HG03060 (cell line): ENCODE data around the gene CFL1.
A peak's percentile ranks its signal among the peaks of the same experiment; 100 is the strongest.
"Not testable (repeated sequence)": the region's sequence is repeated elsewhere in the genome, so short reads cannot be mapped to it uniquely, and the experiment has no call there.

ENCODE experiments used
- ATAC-seq: cut with Tn5 transposase; IDR thresholded peaks from one replicate; pipeline ENCODE4 v1.9.1; 2021; ENCODE audit warnings: low read depth, moderate number of reproducible peaks; ENCODE audit not compliant: unreplicated experiment

Gene CFL1

DNA sequence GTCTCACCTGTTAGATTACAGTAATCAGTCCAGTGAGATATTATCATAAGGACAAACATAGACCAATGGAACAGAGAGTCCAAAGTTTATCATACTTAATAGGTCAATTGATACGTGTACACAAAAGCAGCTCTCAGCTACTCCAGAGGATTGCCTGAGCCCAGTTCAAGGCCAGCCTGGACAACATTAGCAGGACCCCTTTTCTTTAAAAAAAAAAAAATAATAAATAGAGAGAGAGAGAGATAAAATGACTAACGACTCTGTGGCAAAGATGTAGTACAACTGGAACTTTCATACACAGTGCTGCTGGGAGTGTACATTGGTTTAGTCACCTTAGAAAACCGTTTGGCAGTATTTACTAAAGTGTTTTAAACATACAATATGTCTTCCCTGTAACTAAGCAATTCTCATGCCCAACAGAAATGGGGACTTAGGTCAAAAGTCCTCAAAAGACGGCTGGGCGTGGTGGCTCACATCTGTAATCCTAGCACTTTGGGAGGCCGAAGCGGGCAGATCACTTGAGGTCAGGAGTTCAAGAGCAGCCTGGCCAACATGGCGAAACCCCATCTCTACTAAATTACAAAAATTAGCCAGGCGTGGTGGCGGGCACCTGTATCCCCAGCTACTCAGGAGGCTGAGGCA is 13.6 kb downstream of the CFL1 start:
- no peak for ATAC-seq

- ATAC-seq: no peak
Measured at GRCh38 chr11:65843811-65844210, 14.2 kb downstream of the CFL1 start.

GRCh38 chr11:65842144-65842543 is 15.8 kb downstream of the CFL1 start:
- ATAC-seq: no peak

- no peak for ATAC-seq
Measured at GRCh38 chr11:65834202-65834601, 23.8 kb downstream of the CFL1 start.

GRCh38 chr11:65833297-65834030 is 24.5 kb downstream of the CFL1 start, which contains the start of gene SNX32:
Gene SNX32, plus strand, starts transcription at chr11:65833963. Its CDS starts 103 bp downstream, at chr11:65834066.
- ATAC-seq: no peak

GRCh38 chr11:65832231-65832630 is 25.7 kb downstream of the CFL1 start:
- ATAC-seq: not testable (repeated sequence)

DNA sequence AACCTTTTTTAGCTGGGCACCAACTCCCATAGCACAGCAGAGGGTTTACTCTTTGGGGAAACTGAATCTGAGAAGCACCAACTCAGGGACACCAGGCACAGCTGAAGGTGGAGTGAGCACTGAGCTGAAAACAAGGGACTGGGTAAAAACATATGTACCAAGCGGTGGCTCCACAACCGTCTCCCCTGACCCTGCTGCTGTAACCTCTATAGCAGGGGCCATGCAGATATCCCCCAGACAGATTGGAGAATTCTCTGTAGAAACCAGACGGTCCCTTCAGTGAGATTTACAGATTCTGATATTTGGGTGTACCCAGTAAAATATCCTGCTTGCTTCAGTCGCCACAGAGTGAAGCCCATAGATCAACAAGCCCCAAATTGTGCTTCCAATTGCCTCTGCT is 28.5 kb downstream of the CFL1 start:
- no peak for ATAC-seq

DNA sequence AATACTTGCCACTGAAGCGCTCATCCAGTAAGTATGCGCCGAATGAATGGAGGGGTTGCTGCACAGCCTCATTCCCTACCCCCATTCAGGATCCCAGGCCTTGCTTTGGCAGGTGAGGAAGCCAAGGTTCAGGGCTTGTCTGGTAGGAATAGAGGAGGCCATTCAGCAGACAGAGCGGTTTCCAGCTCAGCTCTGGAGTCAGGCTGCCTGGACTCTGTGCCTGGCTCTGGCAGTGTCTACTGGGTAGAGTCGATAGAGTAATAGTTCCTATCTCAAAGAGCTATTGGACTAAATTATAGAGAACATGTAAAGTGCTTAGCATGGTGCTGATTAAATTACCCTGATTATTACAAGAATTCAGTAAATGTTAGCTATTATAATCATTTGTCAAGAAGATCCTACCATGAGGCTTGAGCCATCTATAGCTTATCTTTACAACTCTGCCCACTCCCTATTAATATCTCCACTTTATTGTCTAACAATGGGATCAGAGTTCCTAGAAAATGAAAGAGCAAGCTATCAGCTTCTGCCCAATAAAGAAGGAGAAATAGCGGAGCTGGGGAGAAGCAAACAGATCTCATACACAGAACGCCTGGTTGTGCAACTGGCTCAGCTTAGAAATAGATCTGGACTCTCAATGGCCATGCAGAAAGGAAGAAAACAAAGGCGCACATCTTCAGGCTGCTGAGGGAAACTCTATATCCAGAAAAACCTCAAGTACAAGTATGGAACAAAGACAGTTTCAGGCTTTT is 30.8 kb downstream of the CFL1 start:
- no peak for ATAC-seq

- no peak for ATAC-seq
Measured at GRCh38 chr11:65822776-65823528, 35.0 kb downstream of the CFL1 start.

GRCh38 chr11:65821107-65821506 is 36.9 kb downstream of the CFL1 start:
- ATAC-seq: no peak

GRCh38 chr11:65817835-65818680 is 39.9 kb downstream of the CFL1 start:
- peak; percentile 47 for ATAC-seq

DNA sequence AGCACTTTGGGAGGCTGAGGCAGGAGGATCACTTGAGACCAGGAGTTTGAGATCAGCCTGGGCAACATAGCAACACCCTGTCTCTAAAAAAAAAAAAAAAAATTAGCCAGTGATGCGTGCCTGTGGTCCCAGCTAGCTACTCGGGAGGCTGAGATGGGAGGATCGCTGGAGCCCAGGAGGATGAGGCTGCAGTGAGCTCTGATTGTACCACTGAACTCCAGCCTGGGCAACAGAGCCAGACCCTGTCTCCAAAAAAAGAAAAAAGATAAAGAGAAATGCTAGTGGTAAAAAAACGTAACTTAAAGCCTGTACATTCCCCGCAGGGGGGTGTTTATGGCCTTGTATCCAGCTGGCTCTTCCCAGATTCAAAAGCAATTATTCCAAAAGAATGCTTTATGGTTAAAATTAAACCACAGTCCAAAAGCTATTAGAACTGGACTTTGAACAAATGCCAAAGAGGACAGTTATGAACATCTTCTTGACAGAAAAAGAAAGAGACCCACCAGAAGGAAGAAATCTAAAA is 40.6 kb downstream of the CFL1 start:
- no peak for ATAC-seq

- ATAC-seq: no peak
Measured at GRCh38 chr11:65816696-65817095, 41.3 kb downstream of the CFL1 start.

DNA sequence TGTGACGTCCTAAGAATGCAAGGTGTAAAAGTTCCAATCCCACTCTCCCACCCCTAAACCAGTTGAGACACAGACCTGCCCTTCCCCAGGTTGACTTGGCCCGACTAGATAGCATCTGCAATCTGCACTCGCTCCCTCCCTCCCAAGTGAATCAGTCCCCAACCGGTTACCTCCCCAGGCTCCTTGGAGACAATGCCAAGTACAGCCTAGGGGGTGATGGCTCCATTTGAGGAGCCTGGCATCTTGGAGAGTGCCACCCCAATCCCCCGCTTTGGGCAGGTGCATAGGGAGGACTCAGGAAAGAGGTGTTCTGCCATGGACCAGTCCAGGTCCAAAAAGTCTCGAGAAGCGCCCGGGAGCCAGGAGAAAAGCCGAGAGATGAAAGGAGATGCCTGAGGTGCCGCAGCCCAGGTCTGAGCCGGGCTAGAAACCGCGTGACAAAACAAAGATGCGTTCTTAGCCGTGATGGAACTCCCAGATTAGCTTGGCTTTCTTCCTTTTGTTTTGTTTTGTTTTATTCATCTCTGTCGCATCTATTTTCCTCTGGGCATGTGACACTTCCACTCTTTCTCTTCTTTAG is 42.9 kb downstream of the CFL1 start:
- no peak for ATAC-seq

DNA sequence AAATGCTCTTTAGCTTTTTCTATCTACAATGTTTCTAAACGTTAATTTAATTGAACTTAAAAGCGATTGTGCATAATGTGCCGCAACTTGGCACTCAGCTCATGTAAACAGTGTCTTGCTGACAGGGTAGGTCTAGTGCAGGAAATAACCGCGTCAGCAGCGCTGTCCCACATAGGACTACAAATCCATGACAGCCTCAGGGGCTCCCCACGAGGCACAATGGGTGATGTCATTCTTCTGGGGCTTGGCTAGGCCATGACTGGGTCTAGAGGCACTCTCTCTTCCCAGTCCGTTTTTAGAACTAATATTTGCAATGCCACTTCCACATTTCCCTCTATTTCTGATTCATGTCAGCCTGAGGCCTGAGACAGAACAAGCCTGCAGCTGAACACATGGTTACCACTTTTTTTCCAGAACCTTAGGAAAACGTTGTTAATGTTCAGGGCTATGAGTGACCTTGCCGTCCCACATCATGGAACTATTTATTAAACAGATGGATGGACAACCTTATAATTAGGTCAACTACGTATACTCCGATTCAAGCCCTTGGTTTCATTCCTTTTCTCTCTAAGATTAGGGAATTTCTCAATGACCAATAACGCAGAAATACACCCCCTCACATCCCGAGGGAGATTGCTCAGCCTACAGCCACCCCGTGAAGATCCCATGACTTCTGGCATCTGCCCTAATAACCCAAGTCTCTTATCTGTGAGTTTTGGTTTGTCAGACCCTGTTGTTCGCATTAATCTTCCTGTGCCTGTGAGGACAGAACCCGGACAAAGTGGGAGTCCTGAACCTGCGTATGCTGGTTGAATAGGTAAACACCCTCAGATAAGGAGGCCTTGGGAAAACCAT is 43.6 kb downstream of the CFL1 start:
- ATAC-seq: no peak

GRCh38 chr11:65811764-65812475 is 46.1 kb downstream of the CFL1 start:
- ATAC-seq: no peak

DNA sequence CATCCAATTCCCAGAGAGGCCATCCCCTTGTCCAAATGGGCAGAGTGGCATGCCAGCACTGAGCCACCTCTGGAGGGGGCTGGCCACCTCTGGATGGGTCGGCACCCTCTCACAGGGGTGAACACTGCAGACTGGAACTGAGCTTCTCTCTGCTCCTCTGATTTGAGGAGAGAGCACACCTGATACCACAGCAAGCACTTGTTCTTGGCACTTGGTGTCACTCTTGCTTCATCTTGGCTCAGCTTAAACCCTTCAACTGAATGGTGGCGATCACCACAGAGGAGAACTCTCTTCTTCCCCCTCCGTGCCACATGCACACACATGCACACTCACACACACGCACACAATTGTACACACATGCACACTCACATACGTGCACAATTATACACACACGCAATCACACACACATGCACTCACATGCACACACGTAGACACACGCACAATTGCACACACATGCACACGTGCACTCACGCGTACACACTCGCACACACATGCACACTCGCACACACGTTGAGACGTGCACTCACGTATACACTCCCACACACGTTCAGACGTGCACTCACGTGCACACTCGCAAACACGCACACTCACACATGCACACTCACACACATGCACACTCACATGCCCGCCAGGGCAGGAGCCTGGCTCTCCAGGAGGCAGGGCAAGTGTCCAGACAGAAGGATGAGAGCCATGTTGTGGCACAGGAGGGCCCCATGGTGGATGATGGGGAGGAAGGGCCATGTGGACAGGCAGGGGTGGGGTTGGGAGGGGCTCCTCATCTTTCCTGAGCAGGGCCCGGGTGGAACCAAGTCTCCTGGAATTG is 47.7 kb downstream of the CFL1 start:
- no peak for ATAC-seq
